ENCODE measurements around the gene CELF2. TPM values are rescaled to one million over a fixed set of nuclear protein-coding genes. Genes with fewer than 3 reads are reported as not detected.

Gene CELF2
- total and polyA plus RNA-seq, 2 of the 4 experiments (the other 2 are of a cell fraction) = 3.5 to 6.6 TPM

- H4K20me1 ChIP-seq (ENCODE audit: insufficient read depth, low read length) = no peaks in the 10 kb centered on the region
- H3K79me1 ChIP-seq (ENCODE audit: low read depth in 1 of 2, low read length in 2 of 2) = no peaks in the 10 kb centered on the region
- H4K5ac ChIP-seq (ENCODE audit: low read depth, low read length) = no peak overlapping the region
- no peak overlapping the region for H4K91ac ChIP-seq (ENCODE audit: insufficient read depth, low read depth, low read length)
- H3K4me1 ChIP-seq (ENCODE audit: control insufficient read depth, insufficient read depth, low read length) = no peaks in the 10 kb centered on the region
- TF ChIP-seq ELK1 (IDR thresholded peaks at IDR 0.05; ENCODE audit: borderline replicate concordance, low read depth, low read length) (no peak), RCOR1 (IDR thresholded peaks at IDR 0.05; ENCODE audit: insufficient replicate concordance, low read length) (no peak), FOS (IDR thresholded peaks at IDR 0.05; ENCODE audit: low read depth, low read length) (no peak), NFE2L2 (IDR thresholded peaks at IDR 0.05; ENCODE audit: low read depth, low read length) (no peak), MAZ (IDR thresholded peaks at IDR 0.05; ENCODE audit: borderline replicate concordance, low read depth, low read length) (no peak), BHLHE40 (IDR thresholded peaks at IDR 0.05; ENCODE audit: low read depth, low read length) (no peak)
- H2BK120ac ChIP-seq (ENCODE audit: low read depth, low read length) = no peak overlapping the region
- no peak overlapping the region for H3K4me2 ChIP-seq (ENCODE audit: low read depth, low read length)
- no peak overlapping the region for H2BK15ac ChIP-seq (ENCODE audit: low read depth, low read length)
- no peak overlapping the region for H3K18ac ChIP-seq (ENCODE audit: low read depth, low read length)
- intact Hi-C loops (cut with micrococcal nuclease) (no loop called here), in situ Hi-C loops (cut with MboI; ENCODE audit: low sequenced_read_pairs) (no loop called here), dilution Hi-C loops (cut with HindIII; ENCODE audit: low sequenced_read_pairs, unreplicated experiment) (no loop called here)
- no peak overlapping the region for H2AFZ ChIP-seq (replicated peaks; ENCODE audit: low read length, poor library complexity)
- no peak overlapping the region for H4K8ac ChIP-seq (ENCODE audit: low read depth in 2 of 2, low read length in 2 of 2)
- no peak overlapping the region for H3K27ac ChIP-seq (ENCODE audit: insufficient read depth, low read length)
- 33% methylated on average over 1 of the region's 4 CpGs; no CpG with 5 or more reads in 1 of the 2 experiments for WGBS, 2 experiments (ENCODE audit: extremely low coverage in 2 of 2, insufficient read length in 1 of 2)
- no peak overlapping the region for H2BK5ac ChIP-seq (ENCODE audit: low read depth, low read length, poor library complexity, severe bottlenecking)
- H3K4ac ChIP-seq (ENCODE audit: low read depth, low read length) = no peak overlapping the region
- H3K56ac ChIP-seq (ENCODE audit: extremely low read depth, insufficient read depth, low read length) = no peak overlapping the region
- H3K9me1 ChIP-seq (ENCODE audit: insufficient read depth, low read length) = no peaks in the 10 kb centered on the region
- H2BK20ac ChIP-seq (ENCODE audit: low read depth, low read length) = no peak overlapping the region
- H2AK9ac ChIP-seq (replicated peaks; ENCODE audit: low read depth, low read length, poor library complexity) = no peak overlapping the region
- no peaks in the 10 kb centered on the region for H3K36me3 ChIP-seq (ENCODE audit: control insufficient read depth, insufficient read depth, low read length)
- H3K9ac ChIP-seq (ENCODE audit: low read depth, low read length) = no peak overlapping the region
- no peak overlapping the region for H2AK5ac ChIP-seq (ENCODE audit: low read depth, low read length)
- no peaks in the 10 kb centered on the region for H3K9me3 ChIP-seq (ENCODE audit: control insufficient read depth, insufficient read depth, low read length)
- no peaks in the 10 kb centered on the region for H3K27me3 ChIP-seq (ENCODE audit: control insufficient read depth, insufficient read depth, low read length)
- no TSS peak for BruUV-seq (replicated peaks)
- H3K14ac ChIP-seq (replicated peaks; ENCODE audit: low read depth, low read length) = no peak overlapping the region
- no peak overlapping the region for H3K4me3 ChIP-seq (ENCODE audit: insufficient read depth, low read depth, low read length)
- DNase-seq (no peak), ATAC-seq (ENCODE audit: low read depth) (no peak)
- ChIA-PET POLR2A (ENCODE audit: unreplicated experiment) (no interaction called here), CTCF (no interaction called here)
- H3K23ac ChIP-seq (ENCODE audit: low read depth, low read length) = no peak overlapping the region
Observed at GRCh38 chr10:11076221-11076620, 58.5 kb downstream of the CELF2 start.
